GM23338 (cell line): ENCODE measurements around the gene ATP8A1. TPM values are rescaled to one million over a fixed set of nuclear protein-coding genes. Genes with fewer than 3 reads are reported as not detected.

Experiments used
- ATAC-seq: fragments of 200-7000 bp; cut with Tn5 transposase; 3 replicates; pipeline ENCODE4 v1.9.1; 2020
- DNase-seq: peaks from one replicate; pipeline ENCODE4 v3.0.0-alpha.2; 2015; ENCODE audit warnings: low spot score
- H2AFZ ChIP-seq: fragments of 200-600 bp; sonication (generic); 2 replicates; pipeline ENCODE4 v1.8.0; 2016; ENCODE audit warnings: antibody characterized with exemption, mild to moderate bottlenecking, moderate library complexity
- H3F3A ChIP-seq: fragments of 200-600 bp; sonication (generic); replicated peaks from 2 replicates; pipeline ENCODE4 v1.8.0; 2017; ENCODE audit warnings: antibody characterized with exemption, mixed run types, low read depth
- H3K27ac ChIP-seq: fragments of 200-600 bp; sonication (generic); 2 replicates; pipeline ENCODE4 v1.6.1; 2016; ENCODE audit warnings: low read depth
- H3K27me3 ChIP-seq: fragments of 200-600 bp; sonication (generic); 2 replicates; pipeline ENCODE4 v1.8.0; 2016; ENCODE audit warnings: mild to moderate bottlenecking, mixed run types, moderate library complexity; ENCODE audit not compliant: insufficient read depth
- H3K36me3 ChIP-seq: fragments of 200-600 bp; sonication (generic); 2 replicates; pipeline ENCODE4 v1.8.0; 2016; ENCODE audit warnings: mild to moderate bottlenecking; ENCODE audit not compliant: insufficient read depth
- H3K4me1 ChIP-seq: fragments of 200-600 bp; sonication (generic); 2 replicates; pipeline ENCODE4 v1.8.0; 2016; ENCODE audit warnings: mild to moderate bottlenecking, moderate library complexity; ENCODE audit not compliant: insufficient read depth
- H3K4me2 ChIP-seq: fragments of 200-600 bp; sonication (generic); 2 replicates; pipeline ENCODE4 v1.7.1; 2017; ENCODE audit warnings: mixed run types
- H3K4me3 ChIP-seq: fragments of 200-600 bp; sonication (generic); 2 replicates; pipeline ENCODE4 v1.6.1; 2016; ENCODE audit warnings: mixed run types
- H3K79me2 ChIP-seq: fragments of 200-600 bp; sonication (generic); replicated peaks from 2 replicates; pipeline ENCODE4 v1.8.0; 2017; ENCODE audit warnings: mild to moderate bottlenecking; ENCODE audit not compliant: insufficient read depth
- H3K9me2 ChIP-seq: fragments of 200-600 bp; sonication (generic); 2 replicates; pipeline ENCODE4 v1.8.0; 2017; ENCODE audit not compliant: insufficient read depth
- H4K20me1 ChIP-seq: fragments of 200-600 bp; sonication (generic); replicated peaks from 2 replicates; pipeline ENCODE4 v1.8.0; 2017; ENCODE audit warnings: mild to moderate bottlenecking; ENCODE audit not compliant: insufficient read depth
- H3K27ac Mint-ChIP-seq: 2 replicates; pipeline ENCODE4 v1.8.0; 2020; ENCODE audit warnings: inconsistent platforms, mild to moderate bottlenecking, moderate library complexity, mixed read lengths
- H3K27me3 Mint-ChIP-seq: 3 replicates; pipeline ENCODE4 v1.8.0; 2022; ENCODE audit warnings: low read depth, mild to moderate bottlenecking, moderate library complexity, mixed read lengths, inconsistent platforms; ENCODE audit not compliant: insufficient read depth, poor library complexity
- H3K36me3 Mint-ChIP-seq: 3 replicates; pipeline ENCODE4 v1.8.0; 2021; ENCODE audit warnings: low read depth, mild to moderate bottlenecking, inconsistent platforms, moderate library complexity, mixed read lengths
- H3K4me1 Mint-ChIP-seq: 3 replicates; pipeline ENCODE4 v1.8.0; 2020; ENCODE audit warnings: mild to moderate bottlenecking, inconsistent platforms, mixed read lengths
- H3K4me3 Mint-ChIP-seq: 3 replicates; pipeline ENCODE4 v1.8.0; 2021; ENCODE audit warnings: moderate library complexity, mild to moderate bottlenecking, inconsistent platforms, mixed read lengths
- H3K9me3 Mint-ChIP-seq: 3 replicates; pipeline ENCODE4 v1.8.0; 2020; ENCODE audit warnings: moderate library complexity, mild to moderate bottlenecking, inconsistent platforms, mixed read lengths
- CREB1 ChIP-seq: fragments of 250-450 bp; sonication (Bioruptor Pico); IDR thresholded peaks from 2 replicates; pipeline ENCODE4 v1.5.0; 2020; ENCODE audit warnings: low read depth, mild to moderate bottlenecking, moderate library complexity
- CTCF ChIP-seq, 2 experiments: fragments of 200-600 bp in 1 of 2; sonication (generic) in 1 of 2; conservative IDR thresholded peaks; 2 replicates each; pipeline versions ENCODE4 v1.5.1 to v1.6.1; 2016 to 2017; ENCODE audit warnings: antibody characterized with exemption in 2 of 2, low read depth in 2 of 2, mild to moderate bottlenecking in 2 of 2, moderate library complexity in 1 of 2
- EZH2 ChIP-seq: fragments of 200-600 bp; sonication (generic); IDR thresholded peaks from one replicate; pipeline ENCODE4 v1.8.0; 2017; ENCODE audit warnings: antibody characterized with exemption, mild to moderate bottlenecking, low read depth; ENCODE audit not compliant: unreplicated experiment
- EZH2phosphoT487 ChIP-seq: fragments of 200-600 bp; sonication (generic); IDR thresholded peaks from one replicate; pipeline ENCODE4 v1.8.1; 2018; ENCODE audit warnings: antibody characterized with exemption; ENCODE audit not compliant: unreplicated experiment
- STAT1 ChIP-seq: IDR thresholded peaks from one replicate; pipeline ENCODE4 v1.6.1; 2016; ENCODE audit warnings: antibody characterized with exemption; ENCODE audit not compliant: unreplicated experiment
- ZNF114 ChIP-seq: fragments of 250-450 bp; sonication (Bioruptor Pico); IDR thresholded peaks from 2 replicates; pipeline ENCODE4 v1.5.0; 2020; ENCODE audit warnings: mild to moderate bottlenecking, moderate library complexity
- ZNF331 ChIP-seq: fragments of 250-450 bp; sonication (Bioruptor Pico); IDR thresholded peaks from 2 replicates; pipeline ENCODE4 v1.5.0; 2020; ENCODE audit warnings: low read depth, mild to moderate bottlenecking, moderate library complexity
- ZNF462 ChIP-seq: fragments of 250-450 bp; sonication (Bioruptor Pico); IDR thresholded peaks from 2 replicates; pipeline ENCODE4 v1.5.0; 2020; ENCODE audit warnings: mild to moderate bottlenecking, moderate library complexity
- polyA plus RNA-seq: library from polyadenylated mRNA; unstranded; fragments of >200 nt; fragmentation: Nextera tagmentation; extraction: Ambion mirVana; gene quantifications from 2 replicates; pipeline ENCODE4 v1.2.1, GENCODE V29; 2016
- total RNA-seq: library from RNA; depleted of rRNA; stranded (reverse); fragments of >200 nt; shearing (Covaris generic); gene quantifications from 2 replicates; pipeline ENCODE4 v1.2.3, GENCODE V29; 2014

Gene ATP8A1
- total and polyA plus RNA-seq, 2 experiments from 2014 or later, result 6.8 to 66.3 TPM

DNA sequence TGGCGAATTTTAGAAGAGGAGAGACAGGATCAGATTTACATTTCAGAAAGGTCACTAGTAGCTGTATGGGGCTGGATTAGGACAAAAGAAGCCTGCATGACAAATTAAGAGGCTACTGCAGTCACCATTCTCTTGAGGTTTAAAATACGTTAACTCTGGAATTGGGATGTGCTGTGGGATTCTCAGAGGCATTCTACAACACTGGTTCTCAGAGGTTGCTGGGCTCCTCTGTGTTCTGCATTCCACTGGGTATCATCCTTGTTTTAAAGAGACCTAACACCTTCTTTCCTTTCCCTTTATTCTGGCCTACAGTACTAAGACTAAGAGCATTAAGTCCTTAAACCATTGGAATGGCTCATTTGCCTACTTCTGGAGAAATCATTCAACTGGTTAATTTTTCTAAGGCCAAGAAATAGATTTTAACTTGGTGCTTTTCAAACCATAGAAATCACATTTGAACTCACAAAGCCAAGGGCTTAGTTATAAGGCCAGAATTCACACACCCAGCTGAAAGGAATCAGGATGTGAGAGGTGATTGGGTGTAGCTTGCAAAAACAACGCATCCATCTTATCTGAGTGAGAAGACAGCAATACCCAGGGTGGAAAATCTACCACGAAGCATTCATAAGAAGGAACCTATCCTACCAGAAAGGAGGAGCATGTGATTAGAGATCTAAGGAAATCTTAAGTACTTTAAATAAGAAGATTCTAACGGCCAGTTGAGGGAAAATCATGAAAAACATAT lies 143.0 kb downstream of the ATP8A1 start:
- H2AFZ ChIP-seq, result no peak overlapping the region
- H3K27ac ChIP-seq, result no peak overlapping the region
- Mint-ChIP-seq H3K9me3 (no peaks in the 10 kb centered on the region), H3K4me3 (no peak overlapping the region), H3K27ac (no peak overlapping the region), H3K36me3 (no peaks in the 10 kb centered on the region), H3K27me3 (peaks cover 4% of the 10 kb centered on the region), H3K4me1 (peaks cover 63% of the 10 kb centered on the region)
- no peaks in the 10 kb centered on the region for H3K9me2 ChIP-seq
- no peaks in the 10 kb centered on the region for H3K36me3 ChIP-seq
- peaks cover 44% of the 10 kb centered on the region for H3K4me1 ChIP-seq
- H3F3A ChIP-seq, result no peaks in the 10 kb centered on the region
- H3K4me2 ChIP-seq, result peak overlapping the region; percentile 55
- no peaks in the 10 kb centered on the region for H3K79me2 ChIP-seq
- TF ChIP-seq EZH2phosphoT487, result no peak
- peak; percentile 44; the same call in 1 of the 2 replicates for TF ChIP-seq ZNF462 (CRISPR knock-in tag)
- H4K20me1 ChIP-seq, result no peaks in the 10 kb centered on the region
- H3K27me3 ChIP-seq, result peaks cover 24% of the 10 kb centered on the region
- ATAC-seq (peak; percentile 48), DNase-seq (peak; percentile 47)
- H3K4me3 ChIP-seq, result no peak overlapping the region

GRCh38 chr4:42512226-42512625 lies 144.7 kb downstream of the ATP8A1 start:
- Mint-ChIP-seq H3K9me3 (no peaks in the 10 kb centered on the region), H3K36me3 (no peaks in the 10 kb centered on the region), H3K4me3 (no peak overlapping the region; the same call in 2 of the 3 replicates), H3K27ac (no peak overlapping the region; the same call in 1 of the 2 replicates), H3K27me3 (peaks cover 2% of the 10 kb centered on the region), H3K4me1 (peaks cover 57% of the 10 kb centered on the region)
- peaks cover 24% of the 10 kb centered on the region for H3K27me3 ChIP-seq
- H3K79me2 ChIP-seq, result no peaks in the 10 kb centered on the region
- peak; percentile 71 for ATAC-seq
- H3K4me1 ChIP-seq, result peaks cover 44% of the 10 kb centered on the region
- DNase-seq, result peak; percentile 52
- H3F3A ChIP-seq, result no peaks in the 10 kb centered on the region
- no peak overlapping the region for H2AFZ ChIP-seq
- no peak overlapping the region for H3K27ac ChIP-seq
- H3K4me2 ChIP-seq, result peak overlapping the region; percentile 4
- H3K4me3 ChIP-seq, result no peak overlapping the region
- H3K36me3 ChIP-seq, result no peaks in the 10 kb centered on the region
- no peaks in the 10 kb centered on the region for H3K9me2 ChIP-seq
- no peaks in the 10 kb centered on the region for H4K20me1 ChIP-seq
- no peak for TF ChIP-seq STAT1
- no peak for TF ChIP-seq CREB1 (CRISPR knock-in tag)
- TF ChIP-seq CTCF (conservative IDR thresholded peaks at IDR 0.05; ENCODE audit: low read depth in 2 of 2), result no peak
- no peak for TF ChIP-seq EZH2
- no peak for TF ChIP-seq ZNF114 (CRISPR knock-in tag)
- no peak for TF ChIP-seq ZNF331 (CRISPR knock-in tag)
